Motor neuron (in vitro differentiated cells): Measurements from ENCODE around the gene C5orf15. TPM values are rescaled to one million over a fixed set of nuclear protein-coding genes. Genes with fewer than 3 reads are reported as not detected.

Source experiments
- ATAC-seq, 8 experiments: fragments of 200-7000 bp; cut with Tn5 transposase; replicated peaks in 6 of 8; 2 replicates each; pipeline ENCODE4 v1.8.0; 2021; ENCODE audit warnings: mild to moderate bottlenecking in 8 of 8, moderate library complexity in 8 of 8
- H3K27ac ChIP-seq, 2 donors: fragments of 250-450 bp; sonication (Bioruptor Pico); 2 replicates each; pipeline ENCODE4 v1.9.0; 2021; ENCODE audit warnings: antibody characterized with exemption in 2 of 2, mild to moderate bottlenecking in 2 of 2, moderate library complexity in 1 of 2
- H3K4me1 ChIP-seq, 2 donors: fragments of 250-450 bp; sonication (Bioruptor Pico); replicated peaks in 1 of 2; 2 replicates each; pipeline ENCODE4 v1.6.1; 2021; ENCODE audit warnings: antibody characterized with exemption in 2 of 2, mild to moderate bottlenecking in 2 of 2, moderate library complexity in 1 of 2
- H3K4me3 ChIP-seq, 5 donors: fragments of 250-450 bp; sonication (Bioruptor Pico); 2 replicates each; pipeline ENCODE4 v1.9.0; 2021; ENCODE audit warnings: antibody characterized with exemption in 5 of 5, mild to moderate bottlenecking in 5 of 5, moderate library complexity in 4 of 5
- WGBS, 10 experiments: fragments of 450-650 bp; shearing (Covaris generic); methylation state at CpG; one replicate each; pipeline ENCODE4 v1.0.0; 2022; 5-methylcytosine and 5-hydroxymethylcytosine counted together
- in situ Hi-C, 9 experiments: fragments of 400-800 bp; cut with MboI; loops; one replicate each; pipeline ENCODE4 v1.15.0; 2021; ENCODE audit warnings: low sequenced_read_pairs in 9 of 9, low pct_unique_long_range_greater_than_20kb in 2 of 9; ENCODE audit not compliant: unreplicated experiment in 9 of 9
- total RNA-seq, 8 experiments: library from RNA; unstranded; fragments of 300-600 nt; gene quantifications; 2 replicates each; pipeline versions ENCODE4 v1.2.3 to v1.2.4, GENCODE V29; 2022

C5orf15 gene
- total RNA-seq, 8 experiments from 2014 or later = 27.3 to 92.6 (median 46.9) TPM

DNA sequence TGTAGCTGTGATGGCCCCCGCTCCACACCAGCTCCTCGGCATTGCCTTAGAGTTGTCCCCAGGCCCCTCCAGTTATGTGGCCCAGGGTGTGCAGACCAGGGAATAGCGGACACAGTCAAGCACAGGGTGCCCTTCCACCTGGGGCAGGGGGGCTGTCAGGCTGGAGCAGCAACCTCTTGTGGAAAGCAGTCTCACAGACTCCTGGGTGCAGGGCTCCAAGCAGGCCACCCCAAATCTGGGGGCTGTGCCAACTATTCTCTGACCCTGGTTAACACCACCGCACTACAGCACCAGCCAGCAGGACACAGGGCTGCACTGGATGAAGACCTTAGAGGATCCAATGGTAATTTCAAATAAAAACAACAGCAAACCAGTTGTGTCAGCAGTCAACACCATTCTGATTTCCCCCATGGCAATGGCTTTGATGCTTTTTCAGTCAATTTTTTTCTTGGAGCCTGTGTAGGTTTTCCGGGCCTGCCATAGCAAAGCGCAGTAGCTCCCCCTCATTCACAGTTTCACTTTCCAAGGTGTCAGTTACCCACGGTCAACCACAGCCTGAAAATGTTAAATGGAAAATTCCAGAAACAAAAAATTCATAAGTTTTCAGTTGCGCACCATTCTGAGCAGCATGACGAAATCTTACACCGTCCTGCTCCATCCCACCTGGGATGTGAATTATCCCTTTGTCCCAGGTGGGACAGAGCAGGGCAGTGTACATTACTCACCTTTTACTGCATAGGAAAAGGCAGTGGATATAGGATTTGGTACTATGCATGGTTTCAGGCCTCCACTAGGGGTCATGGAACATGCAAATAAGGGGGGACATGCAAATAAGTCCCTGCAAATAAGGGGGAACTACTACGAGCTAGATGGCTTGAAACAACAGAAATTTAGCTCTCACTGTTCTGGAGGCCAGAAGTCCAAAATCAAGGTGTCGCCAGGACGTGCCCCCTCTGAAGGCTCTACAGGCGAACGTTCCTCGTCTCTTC lies 49.0 kb downstream of the C5orf15 start:
- peaks cover 23 to 35% of the 10 kb centered on the region in 2 donors for H3K4me1 ChIP-seq
- no peak for ATAC-seq
- in situ Hi-C loops = no loop called here
- H3K4me3 ChIP-seq = no peak overlapping the region
- 53 to 100% (median 80%) methylated on average over 4 to 6 of the region's 16 CpGs; no CpG with 5 or more reads in 2 of the 10 experiments for WGBS, 10 experiments
- H3K27ac ChIP-seq = no peak overlapping the region

DNA sequence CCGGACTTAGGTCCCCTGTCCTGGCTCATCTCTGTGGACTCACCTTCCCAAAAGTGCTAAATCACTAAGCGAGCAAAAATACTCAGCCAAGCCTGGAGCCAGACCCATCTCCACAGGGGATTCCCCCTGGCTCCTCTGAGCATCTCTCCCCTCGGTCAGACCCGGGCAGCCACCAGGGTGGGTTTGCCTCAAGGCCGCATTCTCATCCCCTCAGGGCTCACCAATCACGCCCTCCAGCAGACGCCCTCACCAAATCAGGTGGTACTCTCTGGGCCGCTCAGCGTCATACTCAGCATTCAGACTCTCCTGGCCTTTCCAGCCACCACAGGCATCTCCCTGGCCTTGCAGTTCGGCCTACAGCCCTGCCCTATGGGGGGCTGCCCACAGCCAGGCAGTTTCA lies 49.7 kb downstream of the C5orf15 start:
- Histone ChIP-seq H3K4me3 (no peak overlapping the region), H3K4me1 (peaks cover 23 to 39% of the 10 kb centered on the region in 2 donors), H3K27ac (no peak overlapping the region)
- in situ Hi-C loops = no loop called here
- ATAC-seq = no peak
- WGBS, 10 experiments = 50 to 100% (median 78%) methylated on average over 1 to 4 of the region's 10 CpGs; no CpG with 5 or more reads in 6 of the 10 experiments

DNA sequence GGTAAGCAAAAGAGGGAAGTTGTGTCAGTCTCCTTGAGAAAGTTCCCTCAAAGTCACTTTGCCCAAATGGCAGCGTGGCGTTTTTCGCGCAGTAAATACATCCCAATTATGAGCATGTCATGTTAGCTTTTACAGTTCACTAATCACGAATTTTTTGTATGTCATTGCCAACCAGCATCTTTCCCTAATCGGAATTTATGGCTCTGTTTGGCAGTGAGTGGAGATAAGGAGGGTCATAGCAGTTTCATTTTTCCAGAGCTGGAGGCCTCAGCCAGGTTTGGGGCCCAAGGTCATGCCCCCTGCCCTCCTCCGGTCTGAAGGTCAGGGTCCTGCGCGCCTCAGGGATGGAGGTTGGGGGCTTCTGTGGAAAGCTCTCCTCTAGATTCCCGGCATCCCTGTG lies 50.1 kb downstream of the C5orf15 start:
- no peak for ATAC-seq
- H3K4me3 ChIP-seq = no peak overlapping the region
- in situ Hi-C loops = no loop called here
- WGBS, 10 experiments = 60 to 95% (median 84%) methylated on average over 1 to 9 of the region's 10 CpGs; no CpG with 5 or more reads in 2 of the 10 experiments
- H3K27ac ChIP-seq = peak overlapping the region in 1 of 2 donors; percentile 2
- H3K4me1 ChIP-seq = peaks cover 23 to 39% of the 10 kb centered on the region in 2 donors

DNA sequence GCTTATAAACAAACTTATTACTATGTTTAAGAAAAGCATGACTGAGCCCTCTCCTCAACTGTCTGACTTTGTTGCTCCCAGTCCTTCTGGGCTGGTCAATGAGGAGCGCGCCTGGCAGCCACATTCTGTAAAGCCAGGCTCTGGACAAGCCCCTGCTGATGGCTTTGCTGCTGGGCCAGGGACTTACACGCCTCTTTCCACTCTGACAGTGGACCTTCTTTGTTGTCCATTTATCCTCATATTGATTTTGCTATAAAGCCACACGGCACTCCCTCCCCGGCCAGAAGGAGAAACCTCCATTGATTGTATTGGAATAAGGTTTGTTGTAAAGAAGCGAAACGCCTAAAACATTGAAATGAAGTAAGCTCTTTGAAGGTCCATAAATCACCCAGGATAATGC lies 50.6 kb downstream of the C5orf15 start:
- Histone ChIP-seq H3K4me3 (no peak overlapping the region), H3K4me1 (peaks cover 23 to 39% of the 10 kb centered on the region in 2 donors), H3K27ac (peak overlapping the region in 1 of 2 donors; percentile 46)
- whole genome bisulfite sequencing, 10 experiments = 7 to 93% (median 62%) methylated on average over 1 to 6 of the region's 7 CpGs; no CpG with 5 or more reads in 2 of the 10 experiments
- in situ Hi-C loops = no loop called here
- peak in 5 of 8 experiments; percentile 52 to 81 (median 76) for ATAC-seq

DNA sequence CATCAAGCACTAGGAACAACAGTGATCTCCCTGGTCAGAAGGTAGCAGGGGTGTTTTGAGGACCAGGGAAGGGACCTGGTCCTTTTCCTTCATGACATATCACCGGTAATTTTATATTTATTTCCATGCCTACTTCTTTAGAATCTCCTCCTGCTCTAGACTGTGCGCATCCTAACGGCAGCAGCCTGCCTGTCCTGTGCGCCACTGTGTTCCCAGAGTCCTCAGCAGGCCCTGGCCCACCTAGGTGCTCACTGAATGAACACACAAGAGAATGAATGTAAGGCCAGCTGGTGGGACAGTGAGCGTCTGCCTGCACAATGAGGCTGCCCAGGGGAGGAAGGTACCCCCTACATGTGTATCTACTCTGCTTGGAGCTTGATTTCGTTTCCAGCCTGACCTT lies 51.5 kb downstream of the C5orf15 start:
- WGBS, 10 experiments = 0 to 92% (median 65%) methylated on average over 2 to 3 of the region's 6 CpGs; no CpG with 5 or more reads in 3 of the 10 experiments
- no peak for ATAC-seq
- H3K4me1 ChIP-seq = peaks cover 20 to 36% of the 10 kb centered on the region in 2 donors

DNA sequence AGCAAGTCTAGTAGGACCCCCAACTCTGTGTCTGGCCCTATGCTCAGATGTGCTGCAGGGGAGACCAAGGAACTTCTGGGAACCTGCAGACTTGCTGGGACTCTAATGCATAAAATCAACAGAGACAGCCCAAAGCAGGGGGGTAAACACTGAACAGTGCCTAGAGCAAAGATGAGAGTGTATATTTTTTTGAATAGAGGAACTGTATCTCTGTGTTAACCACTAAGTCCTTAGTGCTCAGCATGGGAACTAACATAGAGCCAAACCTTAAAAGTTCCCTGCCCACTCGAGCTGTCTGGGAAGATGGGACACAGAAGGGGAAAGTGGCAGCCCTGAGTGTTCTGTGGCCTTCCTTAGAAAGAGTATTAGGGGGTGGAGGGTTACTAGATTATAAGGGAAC lies 51.9 kb downstream of the C5orf15 start:
- WGBS, 10 experiments = 29 to 80% (median 38%) methylated on average over 1 of the region's 1 CpG; no CpG with 5 or more reads in 7 of the 10 experiments
- in situ Hi-C loops = no loop called here
- Histone ChIP-seq H3K4me1 (peaks cover 17 to 32% of the 10 kb centered on the region in 2 donors), H3K4me3 (no peak overlapping the region), H3K27ac (no peak overlapping the region)
- ATAC-seq = no peak

More for the DNA sequence above, 51.5 kb downstream of the C5orf15 start:
- no peak overlapping the region for H3K27ac ChIP-seq
- in situ Hi-C loops = no loop called here
- no peak overlapping the region for H3K4me3 ChIP-seq

DNA sequence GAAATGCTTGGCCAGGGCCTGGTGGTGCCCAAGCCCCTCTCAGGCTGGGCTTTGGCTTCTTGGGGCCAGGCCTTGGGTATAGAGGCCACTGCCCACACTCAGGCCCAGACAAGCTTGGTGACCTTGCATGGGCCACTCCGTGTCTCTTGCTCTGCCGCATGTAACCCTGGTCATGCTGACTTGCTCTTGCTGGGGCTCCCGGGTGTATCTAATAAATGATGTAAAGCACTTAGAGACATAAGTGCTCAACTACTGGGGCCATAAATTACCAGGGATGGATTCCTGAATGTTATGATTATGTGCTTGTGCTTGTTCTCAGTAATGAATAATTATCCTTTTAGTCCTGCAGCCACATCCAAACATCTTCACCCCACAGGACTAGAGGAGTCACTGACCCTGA lies 54.0 kb downstream of the C5orf15 start:
- peaks cover 33 to 47% of the 10 kb centered on the region in 2 donors for H3K4me1 ChIP-seq
- peak in 5 of 8 experiments; percentile 48 to 85 (median 68) for ATAC-seq
- in situ Hi-C loops = no loop called here
- no peak overlapping the region for H3K27ac ChIP-seq
- 30 to 89% (median 68%) methylated on average over 1 to 3 of the region's 3 CpGs; no CpG with 5 or more reads in 6 of the 10 experiments for WGBS, 10 experiments
- H3K4me3 ChIP-seq = no peak overlapping the region

DNA sequence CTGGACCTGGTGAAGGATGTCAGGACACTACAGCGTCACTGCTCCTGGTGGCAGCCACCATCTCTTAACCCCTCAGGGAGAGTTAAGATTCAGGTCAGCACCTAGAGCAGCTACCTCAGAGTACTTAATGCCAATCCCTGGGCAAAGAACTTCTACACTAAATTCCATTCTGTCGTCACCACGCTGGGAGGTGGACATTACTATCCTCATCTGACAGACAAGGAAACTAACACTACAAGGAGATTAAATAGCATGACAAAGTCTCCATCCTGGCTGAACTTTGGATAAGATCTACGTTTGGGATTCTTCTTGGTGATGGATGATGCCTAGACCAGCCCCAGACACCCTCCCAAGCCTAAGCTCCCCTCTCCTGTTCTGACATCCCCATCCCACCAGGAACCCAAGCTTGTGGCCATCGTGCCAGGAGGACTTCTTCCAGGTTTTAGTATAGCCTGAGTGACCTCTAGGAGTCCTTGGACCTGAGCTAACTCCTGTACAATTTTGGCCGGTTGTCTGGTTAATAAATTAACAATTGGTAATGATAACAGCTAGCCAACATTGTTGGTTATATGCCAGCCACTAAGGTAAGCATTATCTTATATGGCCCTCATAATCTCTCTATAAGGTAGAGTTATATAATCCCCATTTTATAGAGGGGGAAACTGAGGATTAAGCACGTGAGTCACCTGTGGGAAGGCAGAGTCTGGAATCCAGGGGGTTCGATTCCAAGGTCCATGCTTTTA lies 54.8 kb downstream of the C5orf15 start:
- peaks cover 36 to 46% of the 10 kb centered on the region in 2 donors for H3K4me1 ChIP-seq
- 22 to 94% (median 71%) methylated on average over 1 to 5 of the region's 8 CpGs; no CpG with 5 or more reads in 1 of the 10 experiments for WGBS, 10 experiments
- H3K4me3 ChIP-seq = no peak overlapping the region
- no peak overlapping the region for H3K27ac ChIP-seq
- in situ Hi-C loops = no loop called here
- no peak for ATAC-seq

DNA sequence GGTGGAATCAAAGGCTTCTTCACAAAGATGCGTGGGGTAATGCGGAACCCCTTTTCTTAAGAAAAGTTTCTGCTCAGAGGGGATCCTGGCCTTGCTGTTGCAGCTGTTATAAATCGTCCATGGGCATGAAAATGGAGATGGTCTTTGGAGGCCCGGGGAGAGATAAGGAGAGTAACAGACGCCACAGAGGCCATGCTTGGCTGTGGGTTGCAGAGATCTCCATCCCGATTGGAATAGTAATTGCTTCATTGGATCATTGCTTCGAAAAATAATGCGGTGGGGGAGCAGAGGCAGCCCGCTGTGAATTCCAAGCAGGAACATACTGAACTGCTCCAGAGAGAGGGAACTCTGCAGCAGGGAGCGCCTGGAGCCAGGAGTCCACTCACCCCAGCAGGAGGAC lies 55.5 kb downstream of the C5orf15 start:
- no peak for ATAC-seq
- 58 to 100% (median 64%) methylated on average over 1 to 6 of the region's 10 CpGs; no CpG with 5 or more reads in 2 of the 10 experiments for WGBS, 10 experiments
- no peak overlapping the region for H3K4me3 ChIP-seq
- in situ Hi-C loops = no loop called here
- H3K4me1 ChIP-seq = peaks cover 30 to 40% of the 10 kb centered on the region in 2 donors
- no peak overlapping the region for H3K27ac ChIP-seq

DNA sequence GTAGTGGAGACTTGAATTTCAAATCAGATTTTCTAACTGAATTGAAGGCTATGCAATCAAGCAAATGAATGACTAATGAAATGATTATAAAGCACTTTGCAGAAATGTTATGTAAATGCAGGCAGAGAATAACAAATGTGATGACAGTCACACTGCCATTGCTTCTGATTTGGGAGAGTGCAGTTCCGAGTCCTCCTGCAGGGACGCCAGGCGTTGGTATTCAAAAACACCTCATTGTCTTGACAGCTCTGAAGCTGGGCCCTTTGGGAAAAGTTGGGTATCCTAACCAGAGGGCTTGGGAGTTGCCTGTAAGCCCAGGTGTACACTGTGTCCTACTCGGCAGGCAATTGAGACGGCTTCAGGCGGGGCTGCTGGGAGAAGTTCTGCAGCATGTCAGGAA lies 57.9 kb downstream of the C5orf15 start:
- H3K4me1 ChIP-seq = peaks cover 20 to 27% of the 10 kb centered on the region in 2 donors
- in situ Hi-C loops = no loop called here
- ATAC-seq = peak in 6 of 8 experiments; percentile 29 to 71 (median 46)
- H3K27ac ChIP-seq = no peak overlapping the region
- WGBS, 10 experiments = 25 to 80% (median 54%) methylated on average over 1 to 5 of the region's 6 CpGs; no CpG with 5 or more reads in 2 of the 10 experiments
- H3K4me3 ChIP-seq = no peak overlapping the region

DNA sequence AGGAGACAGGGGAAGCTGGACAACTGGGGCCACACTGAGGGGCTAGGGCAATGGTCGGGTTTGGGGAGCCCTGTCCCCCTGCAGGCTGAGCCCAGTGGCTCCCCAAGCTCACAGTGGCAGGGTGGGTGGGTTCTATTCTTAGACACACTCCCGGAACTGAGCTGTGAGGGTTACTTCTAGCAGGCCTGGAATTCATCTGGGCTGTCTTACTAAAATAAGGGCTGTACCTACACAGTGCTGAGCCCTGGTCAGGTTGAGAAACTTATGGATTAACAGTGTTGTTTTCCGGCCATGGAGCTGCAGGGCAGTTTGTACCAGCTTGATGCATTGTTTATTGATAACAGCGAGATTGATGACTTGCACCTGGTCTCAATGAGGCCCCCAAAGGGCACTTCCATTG lies 58.8 kb downstream of the C5orf15 start:
- Histone ChIP-seq H3K4me3 (no peak overlapping the region), H3K4me1 (peaks cover 20 to 24% of the 10 kb centered on the region in 2 donors), H3K27ac (no peak overlapping the region)
- ATAC-seq = peak in 5 of 8 experiments; percentile 9 to 63 (median 47)
- in situ Hi-C loops = no loop called here
- WGBS, 10 experiments = 17 to 80% (median 65%) methylated on average over 1 to 3 of the region's 4 CpGs; no CpG with 5 or more reads in 2 of the 10 experiments

DNA sequence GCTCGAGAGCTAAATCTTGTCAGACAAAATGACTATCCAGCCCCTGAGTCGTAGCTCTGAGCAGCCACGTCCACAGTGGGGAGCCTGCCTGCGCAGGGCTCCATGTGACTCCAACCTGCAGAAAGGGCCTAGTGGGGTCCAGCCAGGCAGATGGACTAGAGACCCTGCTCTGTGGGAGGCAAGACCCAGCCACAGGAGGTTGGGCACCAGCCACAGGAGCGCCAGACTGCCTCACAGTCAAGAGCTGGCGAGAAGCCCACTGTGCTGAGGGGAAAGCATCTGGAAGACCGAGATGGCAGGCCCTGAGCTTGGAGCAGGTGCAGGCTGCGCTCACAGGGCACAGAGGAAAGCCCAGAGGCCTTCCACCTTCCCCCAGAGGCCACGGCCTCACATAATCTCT lies 61.4 kb downstream of the C5orf15 start:
- in situ Hi-C loops = no loop called here
- ATAC-seq = peak in 1 of 8 experiments; percentile 27
- Histone ChIP-seq H3K4me3 (no peak overlapping the region), H3K27ac (no peak overlapping the region), H3K4me1 (peaks cover 20% of the 10 kb centered on the region in 2 donors)
- 73 to 100% (median 80%) methylated on average over 1 to 3 of the region's 9 CpGs; no CpG with 5 or more reads in 6 of the 10 experiments for WGBS, 10 experiments
